ENCODE results near the gene RGR. TPM values are rescaled to one million over a fixed set of nuclear protein-coding genes. Genes with fewer than 3 reads are reported as not detected.

Gene RGR
- total RNA-seq, 8 experiments from 2014 or later: 0.36 to 5.2 (median 1.1) TPM; not detected in 1

- no peaks in the 10 kb centered on the region for H3K4me1 ChIP-seq (replicated peaks in 1 of 2)
- in situ Hi-C loops (cut with MboI; ENCODE audit: low pct_unique_long_range_greater_than_20kb in 2 of 9, low sequenced_read_pairs in 9 of 9, unreplicated experiment in 9 of 9): no loop called here
- ATAC-seq (replicated peaks in 6 of 8): no peak
- H3K4me3 ChIP-seq: no peak overlapping the region
- no peak overlapping the region for H3K27ac ChIP-seq
- 29 to 100% methylated on average over 1 of the region's 1 CpG; no CpG with 5 or more reads in 8 of the 10 experiments for WGBS, 10 experiments
Observed at GRCh38 chr10:84294766-84295447, 50.1 kb downstream of the RGR start.

DNA sequence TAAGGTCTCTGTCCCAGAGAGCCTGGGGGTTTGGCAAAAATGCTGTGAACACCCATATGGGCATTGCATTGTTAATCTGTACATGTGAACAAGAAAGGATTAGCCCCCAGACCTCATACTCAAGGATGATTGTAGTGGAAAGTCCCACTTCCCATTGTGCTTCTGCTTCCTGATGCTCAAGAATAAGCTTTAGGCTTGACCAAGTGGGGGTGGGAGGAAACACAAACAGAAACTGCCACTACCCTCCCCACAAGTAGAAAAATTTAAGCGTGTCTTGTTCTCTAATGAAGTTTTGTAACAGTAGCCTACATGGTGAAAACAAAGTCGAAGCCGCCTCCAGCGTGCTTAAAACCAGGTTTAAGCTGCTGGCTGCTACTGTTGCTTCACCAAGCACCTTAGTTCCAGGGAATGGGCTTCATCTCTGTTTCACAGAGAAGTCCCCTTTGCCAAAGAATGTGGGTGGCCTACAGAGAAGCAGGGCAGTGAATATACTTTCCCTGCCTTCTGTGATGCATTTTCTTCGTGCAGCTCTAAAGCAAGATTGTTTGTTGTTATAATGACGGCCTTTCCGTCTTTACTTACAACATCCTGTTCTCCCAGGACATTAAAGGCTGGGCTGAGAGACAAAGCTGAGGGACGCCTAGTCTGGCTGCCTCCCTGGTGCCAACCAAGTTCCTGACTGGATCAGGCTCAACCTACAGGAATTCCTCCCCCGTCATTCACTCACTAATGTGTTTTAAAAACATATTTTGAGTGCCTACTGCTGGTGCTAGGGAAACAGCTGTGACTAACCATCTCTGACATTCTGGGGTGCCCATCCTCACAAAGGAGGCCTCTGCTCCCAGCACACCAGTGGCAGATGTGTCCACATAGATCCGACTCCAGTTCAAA lies 51.5 kb downstream of the RGR start:
- peak in 1 of 8 experiments; percentile 31 for ATAC-seq (replicated peaks in 6 of 8)
- H3K27ac ChIP-seq: no peak overlapping the region

GRCh38 chr10:84298057-84298456 lies 53.2 kb downstream of the RGR start:
- ATAC-seq (replicated peaks in 6 of 8): no peak
- in situ Hi-C loops (cut with MboI; ENCODE audit: low pct_unique_long_range_greater_than_20kb in 2 of 9, low sequenced_read_pairs in 9 of 9, unreplicated experiment in 9 of 9): no loop called here
- WGBS, 10 experiments: 25 to 100% (median 78%) methylated on average over 1 to 3 of the region's 3 CpGs; no CpG with 5 or more reads in 2 of the 10 experiments
- no peak overlapping the region for H3K27ac ChIP-seq
- peaks cover 0 to 6% of the 10 kb centered on the region in 2 donors for H3K4me1 ChIP-seq (replicated peaks in 1 of 2)
- H3K4me3 ChIP-seq: no peak overlapping the region

More for the DNA sequence above, 51.5 kb downstream of the RGR start:
- in situ Hi-C loops (cut with MboI; ENCODE audit: low pct_unique_long_range_greater_than_20kb in 2 of 9, low sequenced_read_pairs in 9 of 9, unreplicated experiment in 9 of 9): no loop called here
- WGBS, 10 experiments: 19 to 79% (median 47%) methylated on average over 4 to 10 of the region's 10 CpGs; no CpG with 5 or more reads in 2 of the 10 experiments
- Histone ChIP-seq H3K4me1 (replicated peaks in 1 of 2) (no peaks in the 10 kb centered on the region), H3K4me3 (no peak overlapping the region)

DNA sequence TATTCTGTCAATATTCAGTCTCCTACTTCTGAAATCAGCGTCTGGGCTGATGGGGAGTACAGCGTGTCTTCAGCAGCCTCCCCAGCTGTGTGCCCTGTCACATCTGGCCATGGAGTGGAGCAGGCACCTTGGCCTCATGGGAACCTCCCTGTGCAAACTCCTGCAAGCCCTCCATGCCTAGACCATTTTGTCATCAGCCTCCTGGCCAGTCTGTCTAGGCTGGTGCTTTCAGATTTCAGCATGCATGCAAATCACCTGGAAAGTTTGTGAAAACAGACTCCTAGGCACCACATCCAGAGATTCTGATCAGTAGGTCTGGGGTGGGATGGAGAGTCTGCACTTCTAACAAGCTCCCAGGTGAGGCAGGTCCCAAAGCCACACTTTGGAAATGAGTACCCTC lies 57.4 kb downstream of the RGR start:
- WGBS, 10 experiments: 0 to 100% (median 60%) methylated on average over 1 to 2 of the region's 2 CpGs; no CpG with 5 or more reads in 5 of the 10 experiments
- Histone ChIP-seq H3K27ac (no peak overlapping the region), H3K4me1 (replicated peaks in 1 of 2) (peaks cover 0 to 6% of the 10 kb centered on the region in 2 donors), H3K4me3 (no peak overlapping the region)
- in situ Hi-C loops (cut with MboI; ENCODE audit: low pct_unique_long_range_greater_than_20kb in 2 of 9, low sequenced_read_pairs in 9 of 9, unreplicated experiment in 9 of 9): no loop called here
- ATAC-seq (replicated peaks in 6 of 8): no peak

GRCh38 chr10:84306751-84307384 lies 62.0 kb downstream of the RGR start:
- Histone ChIP-seq H3K4me1 (replicated peaks in 1 of 2) (peaks cover 0 to 6% of the 10 kb centered on the region in 2 donors), H3K27ac (no peak overlapping the region), H3K4me3 (no peak overlapping the region)
- no peak for ATAC-seq (replicated peaks in 6 of 8)
- 17 to 100% (median 68%) methylated on average over 2 to 4 of the region's 4 CpGs for WGBS, 10 experiments
- in situ Hi-C loops (cut with MboI; ENCODE audit: low pct_unique_long_range_greater_than_20kb in 2 of 9, low sequenced_read_pairs in 9 of 9, unreplicated experiment in 9 of 9): no loop called here

DNA sequence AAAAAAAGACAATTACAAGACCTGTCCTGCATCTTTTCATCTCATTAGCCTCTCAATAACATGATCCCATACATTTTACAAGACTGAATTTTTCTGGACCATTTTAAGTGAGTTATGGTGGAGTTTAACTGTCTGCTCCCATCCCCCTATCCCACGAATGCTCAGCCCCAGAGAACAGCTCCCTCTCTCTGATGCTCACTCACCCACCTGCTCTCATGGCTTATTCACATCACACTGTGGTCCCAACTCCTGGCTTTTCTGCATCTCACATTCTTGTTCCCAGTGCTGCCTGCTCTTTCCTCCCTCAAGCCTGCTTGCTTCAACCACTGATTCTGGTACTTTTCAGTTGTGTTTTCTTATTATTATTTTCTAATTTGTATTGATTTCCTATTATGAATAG lies 63.2 kb downstream of the RGR start:
- Histone ChIP-seq H3K4me1 (replicated peaks in 1 of 2) (no peaks in the 10 kb centered on the region), H3K4me3 (no peak overlapping the region), H3K27ac (no peak overlapping the region)
- in situ Hi-C loops (cut with MboI; ENCODE audit: low pct_unique_long_range_greater_than_20kb in 2 of 9, low sequenced_read_pairs in 9 of 9, unreplicated experiment in 9 of 9): no loop called here
- WGBS, 10 experiments: 0 to 78% (median 15%) methylated on average over 1 of the region's 1 CpG; no CpG with 5 or more reads in 4 of the 10 experiments
- no peak for ATAC-seq (replicated peaks in 6 of 8)

- ATAC-seq (replicated peaks in 6 of 8): peak in 2 of 8 experiments; percentile 15 to 50
- in situ Hi-C loops (cut with MboI; ENCODE audit: low pct_unique_long_range_greater_than_20kb in 2 of 9, low sequenced_read_pairs in 9 of 9, unreplicated experiment in 9 of 9): no loop called here
- Histone ChIP-seq H3K27ac (no peak overlapping the region), H3K4me1 (replicated peaks in 1 of 2) (no peaks in the 10 kb centered on the region), H3K4me3 (no peak overlapping the region)
- 0 to 78% (median 60%) methylated on average over 1 to 5 of the region's 6 CpGs; no CpG with 5 or more reads in 3 of the 10 experiments for WGBS, 10 experiments
Observed at GRCh38 chr10:84308481-84309304, 63.8 kb downstream of the RGR start.

Other genes with a start within 250 kb of the RGR start
- 100 to 1,000 TPM; 132 to 306 (median 173) TPM for gene GHITM, start 105.5 kb upstream of the RGR start, total RNA-seq
- 1 to 10 TPM in 1 of 8 experiments, not detected in 7; 2.1 TPM for gene GPR15LG, start 71.3 kb upstream of the RGR start, total RNA-seq
- gene CDHR1, start 50.5 kb upstream of the RGR start, total RNA-seq: 1 to 10 TPM; 1.7 to 4.6 (median 3.0) TPM
- gene LRIT2, start 19.5 kb upstream of the RGR start, total RNA-seq: under 1 TPM in 6 of 8 experiments, not detected in 2; 0.08 to 0.28 (median 0.17) TPM
- gene LRIT1, start 3.5 kb upstream of the RGR start, total RNA-seq: under 1 TPM in 2 of 8 experiments, not detected in 6; 0.09 to 0.18 TPM
- gene CCSER2, start 83.5 kb downstream of the RGR start, total RNA-seq: 10 to 100 TPM; 11.2 to 49.0 (median 35.0) TPM

All from motor neuron (in vitro differentiated cells).